ENCODE results near the gene KIF5C.

DNA sequence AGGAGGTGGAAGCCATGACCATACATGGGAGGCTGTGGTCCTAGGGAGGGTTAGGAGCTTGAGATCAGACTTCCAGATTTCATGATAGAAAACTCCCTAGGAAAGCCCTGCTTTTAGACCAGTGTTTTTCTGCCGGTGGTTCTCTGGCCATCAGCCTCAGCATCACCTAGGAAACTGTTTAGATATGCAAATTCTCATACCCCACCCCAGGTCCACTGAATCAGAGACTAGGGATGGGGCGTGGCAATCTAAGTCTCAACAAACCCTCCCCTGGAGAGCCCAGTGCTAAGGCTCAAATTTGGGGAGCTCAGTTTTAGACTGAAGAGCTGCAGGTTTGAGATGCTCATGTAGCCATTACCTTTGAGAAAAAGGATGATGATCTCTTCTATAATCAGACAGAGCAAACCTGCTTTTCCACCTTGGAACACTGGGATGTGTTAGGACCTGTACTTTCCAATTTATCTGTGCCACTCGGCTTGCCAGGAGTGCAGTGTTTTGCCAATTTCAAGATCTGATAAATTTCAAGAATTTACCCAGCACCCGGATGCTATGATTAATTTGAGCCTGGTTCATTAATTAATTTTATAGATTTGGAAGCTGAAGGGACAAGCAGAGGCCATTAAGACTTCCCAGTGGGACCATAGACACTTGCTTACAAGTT, 132.0 kb downstream of the KIF5C start:
- TF ChIP-seq, protein P1, sequence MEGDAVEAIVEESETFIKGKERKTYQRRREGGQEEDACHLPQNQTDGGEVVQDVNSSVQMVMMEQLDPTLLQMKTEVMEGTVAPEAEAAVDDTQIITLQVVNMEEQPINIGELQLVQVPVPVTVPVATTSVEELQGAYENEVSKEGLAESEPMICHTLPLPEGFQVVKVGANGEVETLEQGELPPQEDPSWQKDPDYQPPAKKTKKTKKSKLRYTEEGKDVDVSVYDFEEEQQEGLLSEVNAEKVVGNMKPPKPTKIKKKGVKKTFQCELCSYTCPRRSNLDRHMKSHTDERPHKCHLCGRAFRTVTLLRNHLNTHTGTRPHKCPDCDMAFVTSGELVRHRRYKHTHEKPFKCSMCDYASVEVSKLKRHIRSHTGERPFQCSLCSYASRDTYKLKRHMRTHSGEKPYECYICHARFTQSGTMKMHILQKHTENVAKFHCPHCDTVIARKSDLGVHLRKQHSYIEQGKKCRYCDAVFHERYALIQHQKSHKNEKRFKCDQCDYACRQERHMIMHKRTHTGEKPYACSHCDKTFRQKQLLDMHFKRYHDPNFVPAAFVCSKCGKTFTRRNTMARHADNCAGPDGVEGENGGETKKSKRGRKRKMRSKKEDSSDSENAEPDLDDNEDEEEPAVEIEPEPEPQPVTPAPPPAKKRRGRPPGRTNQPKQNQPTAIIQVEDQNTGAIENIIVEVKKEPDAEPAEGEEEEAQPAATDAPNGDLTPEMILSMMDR (IDR thresholded peaks at IDR 0.05): no peak
- TF ChIP-seq POLR2A (IDR thresholded peaks at IDR 0.05): no peak

Data from Peyer's patch (tissue), 4 donors.